Measurements from ENCODE around the gene GPR39. TPM values are rescaled to one million over a fixed set of nuclear protein-coding genes. Genes with fewer than 3 reads are reported as not detected.

The GPR39 gene
- total RNA-seq, 4 donors from 2014 or later, result 2.8 to 9.7 (median 5.4) TPM

- no peaks in the 10 kb centered on the region for H3K4me1 ChIP-seq
- whole genome bisulfite sequencing, 2 donors, result 84% methylated on average over 4 of the region's 4 CpGs
- TF ChIP-seq POLR2A (IDR thresholded peaks at IDR 0.05) (no peak), CTCF (IDR thresholded peaks at IDR 0.05) (no peak)
- DNase-seq, result no peak
- no peak overlapping the region for H3K27ac ChIP-seq
- H3K27me3 ChIP-seq, result no peaks in the 10 kb centered on the region
- H3K9me3 ChIP-seq, result no peaks in the 10 kb centered on the region
- H3K4me3 ChIP-seq (replicated peaks in 1 of 3), result no peak overlapping the region
- no peaks in the 10 kb centered on the region for H3K36me3 ChIP-seq
- intact Hi-C loops (cut with DNase I), result no loop called here
These were observed 80.0 kb downstream of the GPR39 start for GRCh38 chr2:132496555-132496954.

GRCh38 chr2:132497591-132497990, 81.0 kb downstream of the GPR39 start:
- intact Hi-C loops (cut with DNase I), result no loop called here
- DNase-seq, result no peak
- Histone ChIP-seq H3K36me3 (no peaks in the 10 kb centered on the region), H3K9me3 (no peaks in the 10 kb centered on the region), H3K27ac (no peak overlapping the region), H3K4me3 (replicated peaks in 1 of 3) (no peak overlapping the region), H3K4me1 (no peaks in the 10 kb centered on the region), H3K27me3 (no peaks in the 10 kb centered on the region)
- TF ChIP-seq CTCF (IDR thresholded peaks at IDR 0.05), result no peak
- TF ChIP-seq POLR2A (IDR thresholded peaks at IDR 0.05), result no peak

GRCh38 chr2:132503701-132504100, 87.1 kb downstream of the GPR39 start:
- H3K36me3 ChIP-seq, result no peaks in the 10 kb centered on the region
- intact Hi-C loops (cut with DNase I), result no loop called here

GRCh38 chr2:132515010-132515409, 98.4 kb downstream of the GPR39 start:
- 53 to 66% methylated on average over 2 of the region's 2 CpGs for whole genome bisulfite sequencing, 2 donors
- intact Hi-C loops (cut with DNase I), result no loop called here

More at GRCh38 chr2:132503701-132504100, 87.1 kb downstream of the GPR39 start:
- TF ChIP-seq POLR2A (IDR thresholded peaks at IDR 0.05) (no peak), CTCF (IDR thresholded peaks at IDR 0.05) (no peak)
- Histone ChIP-seq H3K27me3 (no peaks in the 10 kb centered on the region), H3K9me3 (no peaks in the 10 kb centered on the region), H3K4me3 (replicated peaks in 1 of 3) (no peak overlapping the region), H3K4me1 (no peaks in the 10 kb centered on the region), H3K27ac (no peak overlapping the region)
- WGBS, 2 donors, result 50 to 56% methylated on average over 1 of the region's 1 CpG
- DNase-seq, result no peak

GRCh38 chr2:132517386-132517785, 100.8 kb downstream of the GPR39 start:
- H3K4me3 ChIP-seq (replicated peaks in 1 of 3), result no peak overlapping the region
- 95 to 97% methylated on average over 1 of the region's 1 CpG for WGBS, 2 donors
- H3K27ac ChIP-seq, result no peak overlapping the region
- no peaks in the 10 kb centered on the region for H3K4me1 ChIP-seq
- H3K27me3 ChIP-seq, result no peaks in the 10 kb centered on the region
- H3K9me3 ChIP-seq, result no peaks in the 10 kb centered on the region
- DNase-seq, result no peak
- no peak for TF ChIP-seq POLR2A (IDR thresholded peaks at IDR 0.05)
- TF ChIP-seq CTCF (IDR thresholded peaks at IDR 0.05), result no peak
- intact Hi-C loops (cut with DNase I), result no loop called here
- H3K36me3 ChIP-seq, result no peaks in the 10 kb centered on the region

More at GRCh38 chr2:132515010-132515409, 98.4 kb downstream of the GPR39 start:
- TF ChIP-seq CTCF (IDR thresholded peaks at IDR 0.05) (no peak), POLR2A (IDR thresholded peaks at IDR 0.05) (no peak)
- no peak for DNase-seq
- H3K4me3 ChIP-seq (replicated peaks in 1 of 3), result no peak overlapping the region
- H3K4me1 ChIP-seq, result no peaks in the 10 kb centered on the region
- no peaks in the 10 kb centered on the region for H3K27me3 ChIP-seq
- H3K36me3 ChIP-seq, result no peaks in the 10 kb centered on the region
- H3K9me3 ChIP-seq, result no peaks in the 10 kb centered on the region
- H3K27ac ChIP-seq, result no peak overlapping the region

Measured in thyroid gland (tissue), 4 donors.